GM23338 (cell line): ENCODE results near the gene ARHGAP10. TPM values are rescaled to one million over a fixed set of nuclear protein-coding genes. Genes with fewer than 3 reads are reported as not detected.

ENCODE experiments used
- ATAC-seq: fragments of 200-7000 bp; cut with Tn5 transposase; 3 replicates; pipeline ENCODE4 v1.9.1; 2020
- DNase-seq: peaks from one replicate; pipeline ENCODE4 v3.0.0-alpha.2; 2015; ENCODE audit warnings: low spot score
- H2AFZ ChIP-seq: fragments of 200-600 bp; sonication (generic); 2 replicates; pipeline ENCODE4 v1.8.0; 2016; ENCODE audit warnings: antibody characterized with exemption, mild to moderate bottlenecking, moderate library complexity
- H3F3A ChIP-seq: fragments of 200-600 bp; sonication (generic); replicated peaks from 2 replicates; pipeline ENCODE4 v1.8.0; 2017; ENCODE audit warnings: antibody characterized with exemption, mixed run types, low read depth
- H3K27ac ChIP-seq: fragments of 200-600 bp; sonication (generic); 2 replicates; pipeline ENCODE4 v1.6.1; 2016; ENCODE audit warnings: low read depth
- H3K27me3 ChIP-seq: fragments of 200-600 bp; sonication (generic); 2 replicates; pipeline ENCODE4 v1.8.0; 2016; ENCODE audit warnings: mild to moderate bottlenecking, mixed run types, moderate library complexity; ENCODE audit not compliant: insufficient read depth
- H3K36me3 ChIP-seq: fragments of 200-600 bp; sonication (generic); 2 replicates; pipeline ENCODE4 v1.8.0; 2016; ENCODE audit warnings: mild to moderate bottlenecking; ENCODE audit not compliant: insufficient read depth
- H3K4me1 ChIP-seq: fragments of 200-600 bp; sonication (generic); 2 replicates; pipeline ENCODE4 v1.8.0; 2016; ENCODE audit warnings: mild to moderate bottlenecking, moderate library complexity; ENCODE audit not compliant: insufficient read depth
- H3K4me2 ChIP-seq: fragments of 200-600 bp; sonication (generic); 2 replicates; pipeline ENCODE4 v1.7.1; 2017; ENCODE audit warnings: mixed run types
- H3K4me3 ChIP-seq: fragments of 200-600 bp; sonication (generic); 2 replicates; pipeline ENCODE4 v1.6.1; 2016; ENCODE audit warnings: mixed run types
- H3K79me2 ChIP-seq: fragments of 200-600 bp; sonication (generic); replicated peaks from 2 replicates; pipeline ENCODE4 v1.8.0; 2017; ENCODE audit warnings: mild to moderate bottlenecking; ENCODE audit not compliant: insufficient read depth
- H3K9me2 ChIP-seq: fragments of 200-600 bp; sonication (generic); 2 replicates; pipeline ENCODE4 v1.8.0; 2017; ENCODE audit not compliant: insufficient read depth
- H4K20me1 ChIP-seq: fragments of 200-600 bp; sonication (generic); replicated peaks from 2 replicates; pipeline ENCODE4 v1.8.0; 2017; ENCODE audit warnings: mild to moderate bottlenecking; ENCODE audit not compliant: insufficient read depth
- H3K27ac Mint-ChIP-seq: 2 replicates; pipeline ENCODE4 v1.8.0; 2020; ENCODE audit warnings: inconsistent platforms, mild to moderate bottlenecking, moderate library complexity, mixed read lengths
- H3K27me3 Mint-ChIP-seq: 3 replicates; pipeline ENCODE4 v1.8.0; 2022; ENCODE audit warnings: low read depth, mild to moderate bottlenecking, moderate library complexity, mixed read lengths, inconsistent platforms; ENCODE audit not compliant: insufficient read depth, poor library complexity
- H3K36me3 Mint-ChIP-seq: 3 replicates; pipeline ENCODE4 v1.8.0; 2021; ENCODE audit warnings: low read depth, mild to moderate bottlenecking, inconsistent platforms, moderate library complexity, mixed read lengths
- H3K4me1 Mint-ChIP-seq: 3 replicates; pipeline ENCODE4 v1.8.0; 2020; ENCODE audit warnings: mild to moderate bottlenecking, inconsistent platforms, mixed read lengths
- H3K4me3 Mint-ChIP-seq: 3 replicates; pipeline ENCODE4 v1.8.0; 2021; ENCODE audit warnings: moderate library complexity, mild to moderate bottlenecking, inconsistent platforms, mixed read lengths
- H3K9me3 Mint-ChIP-seq: 3 replicates; pipeline ENCODE4 v1.8.0; 2020; ENCODE audit warnings: moderate library complexity, mild to moderate bottlenecking, inconsistent platforms, mixed read lengths
- CREB1 ChIP-seq: fragments of 250-450 bp; sonication (Bioruptor Pico); IDR thresholded peaks from 2 replicates; pipeline ENCODE4 v1.5.0; 2020; ENCODE audit warnings: low read depth, mild to moderate bottlenecking, moderate library complexity
- CTCF ChIP-seq, 2 experiments: fragments of 200-600 bp in 1 of 2; sonication (generic) in 1 of 2; conservative IDR thresholded peaks; 2 replicates each; pipeline versions ENCODE4 v1.5.1 to v1.6.1; 2016 to 2017; ENCODE audit warnings: antibody characterized with exemption in 2 of 2, low read depth in 2 of 2, mild to moderate bottlenecking in 2 of 2, moderate library complexity in 1 of 2
- EZH2 ChIP-seq: fragments of 200-600 bp; sonication (generic); IDR thresholded peaks from one replicate; pipeline ENCODE4 v1.8.0; 2017; ENCODE audit warnings: antibody characterized with exemption, mild to moderate bottlenecking, low read depth; ENCODE audit not compliant: unreplicated experiment
- EZH2phosphoT487 ChIP-seq: fragments of 200-600 bp; sonication (generic); IDR thresholded peaks from one replicate; pipeline ENCODE4 v1.8.1; 2018; ENCODE audit warnings: antibody characterized with exemption; ENCODE audit not compliant: unreplicated experiment
- JUNB ChIP-seq: IDR thresholded peaks from one replicate; pipeline ENCODE4 v1.6.1; 2016; ENCODE audit warnings: antibody characterized with exemption; ENCODE audit not compliant: unreplicated experiment
- NANOG ChIP-seq: IDR thresholded peaks from 2 replicates; pipeline ENCODE4 v1.6.1; 2016; ENCODE audit warnings: antibody characterized with exemption, borderline replicate concordance
- POLR2AphosphoS5 ChIP-seq: IDR thresholded peaks from 2 replicates; pipeline ENCODE4 v1.6.1; 2016; ENCODE audit warnings: antibody characterized with exemption, low read depth
- STAT1 ChIP-seq: IDR thresholded peaks from one replicate; pipeline ENCODE4 v1.6.1; 2016; ENCODE audit warnings: antibody characterized with exemption; ENCODE audit not compliant: unreplicated experiment
- ZNF114 ChIP-seq: fragments of 250-450 bp; sonication (Bioruptor Pico); IDR thresholded peaks from 2 replicates; pipeline ENCODE4 v1.5.0; 2020; ENCODE audit warnings: mild to moderate bottlenecking, moderate library complexity
- ZNF331 ChIP-seq: fragments of 250-450 bp; sonication (Bioruptor Pico); IDR thresholded peaks from 2 replicates; pipeline ENCODE4 v1.5.0; 2020; ENCODE audit warnings: low read depth, mild to moderate bottlenecking, moderate library complexity
- ZNF462 ChIP-seq: fragments of 250-450 bp; sonication (Bioruptor Pico); IDR thresholded peaks from 2 replicates; pipeline ENCODE4 v1.5.0; 2020; ENCODE audit warnings: mild to moderate bottlenecking, moderate library complexity
- polyA plus RNA-seq: library from polyadenylated mRNA; unstranded; fragments of >200 nt; fragmentation: Nextera tagmentation; extraction: Ambion mirVana; gene quantifications from 2 replicates; pipeline ENCODE4 v1.2.1, GENCODE V29; 2016
- total RNA-seq: library from RNA; depleted of rRNA; stranded (reverse); fragments of >200 nt; shearing (Covaris generic); gene quantifications from 2 replicates; pipeline ENCODE4 v1.2.3, GENCODE V29; 2014
- TF ChIP-seq, protein P1 (sequence below): IDR thresholded peaks from 2 replicates; pipeline ENCODE4 v1.6.1; 2016; ENCODE audit warnings: antibody characterized with exemption
- TF ChIP-seq, protein P2 (sequence below): IDR thresholded peaks from one replicate; pipeline ENCODE4 v1.6.1; 2018; ENCODE audit warnings: antibody characterized with exemption; ENCODE audit not compliant: unreplicated experiment

ARHGAP10 gene
- total and polyA plus RNA-seq, 2 experiments from 2014 or later: 5.1 to 6.3 TPM

- Mint-ChIP-seq H3K36me3 (peaks cover 4% of the 10 kb centered on the region; the same call in 1 of the 3 replicates), H3K4me3 (no peak overlapping the region), H3K9me3 (no peaks in the 10 kb centered on the region; the same call in 2 of the 3 replicates), H3K4me1 (peaks cover 17% of the 10 kb centered on the region), H3K27me3 (peaks cover 4% of the 10 kb centered on the region), H3K27ac (no peak overlapping the region)
- no peaks in the 10 kb centered on the region for H3F3A ChIP-seq
- no peaks in the 10 kb centered on the region for H3K27me3 ChIP-seq
- no peaks in the 10 kb centered on the region for H3K79me2 ChIP-seq
- ATAC-seq (no peak), DNase-seq (no peak)
- H3K36me3 ChIP-seq: no peaks in the 10 kb centered on the region
- TF ChIP-seq ZNF331 (no peak), POLR2AphosphoS5 (no peak), CREB1 (no peak), ZNF114 (CRISPR knock-in tag) (no peak), EZH2 (no peak), JUNB (no peak), CTCF (conservative IDR thresholded peaks at IDR 0.05; ENCODE audit: low read depth in 2 of 2) (no peak), ZNF462 (CRISPR knock-in tag) (no peak), NANOG (no peak), EZH2phosphoT487 (no peak), STAT1 (no peak)
- TF ChIP-seq, protein P1, sequence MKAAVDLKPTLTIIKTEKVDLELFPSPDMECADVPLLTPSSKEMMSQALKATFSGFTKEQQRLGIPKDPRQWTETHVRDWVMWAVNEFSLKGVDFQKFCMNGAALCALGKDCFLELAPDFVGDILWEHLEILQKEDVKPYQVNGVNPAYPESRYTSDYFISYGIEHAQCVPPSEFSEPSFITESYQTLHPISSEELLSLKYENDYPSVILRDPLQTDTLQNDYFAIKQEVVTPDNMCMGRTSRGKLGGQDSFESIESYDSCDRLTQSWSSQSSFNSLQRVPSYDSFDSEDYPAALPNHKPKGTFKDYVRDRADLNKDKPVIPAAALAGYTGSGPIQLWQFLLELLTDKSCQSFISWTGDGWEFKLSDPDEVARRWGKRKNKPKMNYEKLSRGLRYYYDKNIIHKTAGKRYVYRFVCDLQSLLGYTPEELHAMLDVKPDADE: no peak
- TF ChIP-seq, protein P2, sequence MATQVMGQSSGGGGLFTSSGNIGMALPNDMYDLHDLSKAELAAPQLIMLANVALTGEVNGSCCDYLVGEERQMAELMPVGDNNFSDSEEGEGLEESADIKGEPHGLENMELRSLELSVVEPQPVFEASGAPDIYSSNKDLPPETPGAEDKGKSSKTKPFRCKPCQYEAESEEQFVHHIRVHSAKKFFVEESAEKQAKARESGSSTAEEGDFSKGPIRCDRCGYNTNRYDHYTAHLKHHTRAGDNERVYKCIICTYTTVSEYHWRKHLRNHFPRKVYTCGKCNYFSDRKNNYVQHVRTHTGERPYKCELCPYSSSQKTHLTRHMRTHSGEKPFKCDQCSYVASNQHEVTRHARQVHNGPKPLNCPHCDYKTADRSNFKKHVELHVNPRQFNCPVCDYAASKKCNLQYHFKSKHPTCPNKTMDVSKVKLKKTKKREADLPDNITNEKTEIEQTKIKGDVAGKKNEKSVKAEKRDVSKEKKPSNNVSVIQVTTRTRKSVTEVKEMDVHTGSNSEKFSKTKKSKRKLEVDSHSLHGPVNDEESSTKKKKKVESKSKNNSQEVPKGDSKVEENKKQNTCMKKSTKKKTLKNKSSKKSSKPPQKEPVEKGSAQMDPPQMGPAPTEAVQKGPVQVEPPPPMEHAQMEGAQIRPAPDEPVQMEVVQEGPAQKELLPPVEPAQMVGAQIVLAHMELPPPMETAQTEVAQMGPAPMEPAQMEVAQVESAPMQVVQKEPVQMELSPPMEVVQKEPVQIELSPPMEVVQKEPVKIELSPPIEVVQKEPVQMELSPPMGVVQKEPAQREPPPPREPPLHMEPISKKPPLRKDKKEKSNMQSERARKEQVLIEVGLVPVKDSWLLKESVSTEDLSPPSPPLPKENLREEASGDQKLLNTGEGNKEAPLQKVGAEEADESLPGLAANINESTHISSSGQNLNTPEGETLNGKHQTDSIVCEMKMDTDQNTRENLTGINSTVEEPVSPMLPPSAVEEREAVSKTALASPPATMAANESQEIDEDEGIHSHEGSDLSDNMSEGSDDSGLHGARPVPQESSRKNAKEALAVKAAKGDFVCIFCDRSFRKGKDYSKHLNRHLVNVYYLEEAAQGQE: no peak
- no peak overlapping the region for H3K4me2 ChIP-seq
- no peak overlapping the region for H3K27ac ChIP-seq
- no peak overlapping the region for H2AFZ ChIP-seq
- H3K9me2 ChIP-seq: 0 out of 2 replicates have a peak, but pooled peaks cover 7% of the 10 kb centered on the region
- H3K4me3 ChIP-seq: no peak overlapping the region
- H3K4me1 ChIP-seq: peaks cover 7% of the 10 kb centered on the region
- H4K20me1 ChIP-seq: no peaks in the 10 kb centered on the region
Measured at GRCh38 chr4:148101235-148101634, 369.3 kb downstream of the ARHGAP10 start.
